Endothelial cell of umbilical vein (primary cell): ENCODE results near the gene WSB2. TPM values are rescaled to one million over a fixed set of nuclear protein-coding genes. Genes with fewer than 3 reads are reported as not detected.

ENCODE experiments used
- BruUV-seq: library from RNA; stranded (reverse); fragments of 400-500 nt; replicated peaks from 2 replicates; lab custom pipeline; 2021; lab: Mats Ljungman, UMichigan
- CTCF ChIA-PET: fragments of 300-600, 350-600 bp; sonication (Branson Sonifier 250); formaldehyde crosslinking; loops from one replicate; lab custom pipeline; 2021; ENCODE audit warnings: antibody characterized with exemption, inconsistent platforms; lab: Charles Lee
- POLR2A ChIA-PET: fragments of 300-600, 350-600 bp; sonication (Branson Sonifier 250); formaldehyde crosslinking; loops from one replicate; lab custom pipeline; 2021; ENCODE audit warnings: antibody characterized with exemption, inconsistent platforms; lab: Charles Lee
- DNase-seq: peaks from one replicate; pipeline ENCODE4 v3.0.0-alpha.2; 2011; ENCODE audit warnings: low read depth, low spot score
- FAIRE-seq: peaks from 2 replicates; lab custom pipeline; 2011; peaks lifted over from hg19 to GRCh38; lab: Jason Lieb, UNC
- H2AFZ ChIP-seq: 2 replicates; pipeline ENCODE4 v1.6.0; 2012; ENCODE audit warnings: low read depth, low read length, control low read depth, inconsistent platforms
- H3K27ac ChIP-seq: 2 replicates; pipeline ENCODE4 v1.5.1; 2011; ENCODE audit warnings: low read depth, mild to moderate bottlenecking, control low read depth, low read length, moderate library complexity; ENCODE audit not compliant: insufficient read depth
- H3K27me3 ChIP-seq, 2 experiments: 2 replicates each; pipeline versions ENCODE4 v1.6.0 to v1.6.1; 2011; ENCODE audit warnings: low read length in 2 of 2, mixed read lengths in 1 of 2; ENCODE audit not compliant: control insufficient read depth in 2 of 2, insufficient read depth in 2 of 2
- H3K36me3 ChIP-seq, 2 experiments: 2 replicates in 1 of 2; 3 replicates in 1 of 2; pipeline ENCODE4 v1.5.1; 2011; ENCODE audit warnings: low read length in 2 of 2, mild to moderate bottlenecking in 1 of 2, moderate library complexity in 1 of 2; ENCODE audit not compliant: control insufficient read depth in 2 of 2, insufficient read depth in 2 of 2; ENCODE audit errors: extremely low read depth in 1 of 2
- H3K4me1 ChIP-seq: 3 replicates; pipeline ENCODE4 v1.5.1; 2011; ENCODE audit warnings: mild to moderate bottlenecking, low read length; ENCODE audit not compliant: control insufficient read depth, insufficient read depth; ENCODE audit errors: extremely low read depth
- H3K4me2 ChIP-seq: 2 replicates; pipeline ENCODE4 v1.6.1; 2011; ENCODE audit warnings: low read length, control low read depth, mixed read lengths; ENCODE audit not compliant: insufficient read depth
- H3K4me3 ChIP-seq, 3 experiments: fragments of 200-600 bp in 1 of 3; sonication (generic), shearing (Covaris generic) in 1 of 3; replicated peaks in 1 of 3; 2 replicates each; pipeline ENCODE4 v1.5.1; 2011 to 2016; ENCODE audit warnings: control low read depth in 3 of 3, low read length in 3 of 3, mild to moderate bottlenecking in 2 of 3, inconsistent platforms in 1 of 3, low read depth in 1 of 3, moderate library complexity in 1 of 3; ENCODE audit not compliant: insufficient read depth in 1 of 3
- H3K79me2 ChIP-seq: 2 replicates; pipeline ENCODE4 v1.6.0; 2012; ENCODE audit warnings: low read length, inconsistent platforms; ENCODE audit not compliant: control insufficient read depth, insufficient read depth
- H3K9ac ChIP-seq: replicated peaks from 2 replicates; pipeline ENCODE3; 2011; ENCODE audit warnings: low read length, control low read depth; ENCODE audit not compliant: insufficient read depth; ENCODE audit errors: extremely low read depth
- H3K9me1 ChIP-seq: replicated peaks from 3 replicates; pipeline ENCODE4 v1.6.0; 2011; ENCODE audit warnings: mild to moderate bottlenecking, low read length; ENCODE audit not compliant: control insufficient read depth, insufficient read depth; ENCODE audit errors: extremely low read depth
- H3K9me3 ChIP-seq: replicated peaks from 2 replicates; pipeline ENCODE4 v1.5.1; 2012; ENCODE audit warnings: low read length, inconsistent platforms; ENCODE audit not compliant: control insufficient read depth, insufficient read depth
- H4K20me1 ChIP-seq: replicated peaks from 2 replicates; pipeline ENCODE3; 2011; ENCODE audit warnings: mild to moderate bottlenecking, low read length; ENCODE audit not compliant: control insufficient read depth, insufficient read depth; ENCODE audit errors: extremely low read depth
- CTCF ChIP-seq, 2 donors: IDR thresholded peaks; 1 replicate in 1 of 2; 2 replicates in 1 of 2; pipeline ENCODE4 v1.5.1; 2011; ENCODE audit warnings: low read length in 2 of 2, mild to moderate bottlenecking in 2 of 2, moderate library complexity in 2 of 2, control low read depth in 1 of 2, inconsistent platforms in 1 of 2, low read depth in 1 of 2; ENCODE audit not compliant: insufficient read depth in 1 of 2; ENCODE audit errors: extremely low read depth in 1 of 2
- EZH2 ChIP-seq: IDR thresholded peaks from 2 replicates; pipeline ENCODE4 v1.6.1; 2012; ENCODE audit warnings: borderline replicate concordance, low read depth, mild to moderate bottlenecking, moderate library complexity, low read length, inconsistent platforms; ENCODE audit not compliant: severe bottlenecking
- FOS ChIP-seq: IDR thresholded peaks from 2 replicates; pipeline ENCODE4 v1.6.1; 2011; ENCODE audit warnings: mild to moderate bottlenecking, low read length, moderate library complexity, borderline replicate concordance; ENCODE audit not compliant: insufficient read depth
- GATA2 ChIP-seq: IDR thresholded peaks from 2 replicates; pipeline ENCODE4 v1.7.0; 2011; ENCODE audit warnings: low read depth, mild to moderate bottlenecking, moderate library complexity, mixed read lengths, low read length; ENCODE audit not compliant: insufficient read length, insufficient read depth
- JUN ChIP-seq: IDR thresholded peaks from 2 replicates; pipeline ENCODE4 v1.6.1; 2011; ENCODE audit warnings: borderline replicate concordance, low read depth; ENCODE audit not compliant: insufficient read length, insufficient read depth
- MAX ChIP-seq: IDR thresholded peaks from 2 replicates; pipeline ENCODE4 v1.6.1; 2011; ENCODE audit not compliant: insufficient read depth, insufficient read length
- MYC ChIP-seq: IDR thresholded peaks from one replicate; pipeline ENCODE4 v1.6.1; 2011; ENCODE audit warnings: mild to moderate bottlenecking, low read depth, low read length
- POLR2A ChIP-seq: IDR thresholded peaks from 2 replicates; pipeline ENCODE4 v1.6.1; 2012; ENCODE audit warnings: low read depth, mild to moderate bottlenecking, control low read depth, low read length
- POLR2AphosphoS5 ChIP-seq: IDR thresholded peaks from 2 replicates; pipeline ENCODE4 v1.6.1; 2012; ENCODE audit warnings: low read depth, mild to moderate bottlenecking, control low read depth, low read length, moderate library complexity; ENCODE audit not compliant: insufficient read depth
- dilution Hi-C: fragments of 300-500 bp; cut with MboI; formaldehyde crosslinking; loops from one replicate; pipeline ENCODE4 v1.15.0; 2019; ENCODE audit warnings: low sequenced_read_pairs; ENCODE audit not compliant: extremely low pct_ligation_motif_present
- intact Hi-C: fragments of 100-400 bp; cut with micrococcal nuclease; formaldehyde crosslinking; loops from one replicate; pipeline ENCODE4 v1.10.0; 2022
- polyA plus RNA-seq, 4 experiments: library from polyadenylated mRNA; depleted of rRNA in 3 of 4; stranded (reverse) in 3 of 4; unstranded in 1 of 4; fragments of >200 nt; gene quantifications; 2 replicates each; pipeline versions ENCODE4 v1.2.1 to v1.2.3, GENCODE V29; 2011 to 2012; ENCODE audit warnings: missing spikeins in 1 of 4
- total RNA-seq: library from RNA; stranded (reverse); gene quantifications from 2 replicates; pipeline ENCODE4 v1.2.3, GENCODE V29; 2021

WSB2 gene
- total and polyA plus RNA-seq, 2 donors (not counting 3 experiments of a cell fraction or from before 2014, with no cell fraction given), result 73.6 to 107 TPM

- Histone ChIP-seq H3K9me3 (no peaks in the 10 kb centered on the region), H3K4me3 (no peak overlapping the region), H3K27me3 (no peaks in the 10 kb centered on the region), H3K36me3 (peaks cover 14 to 17% of the 10 kb centered on the region in 2 experiments), H3K79me2 (no peaks in the 10 kb centered on the region), H4K20me1 (no peaks in the 10 kb centered on the region), H3K9ac (no peak overlapping the region), H3K9me1 (no peaks in the 10 kb centered on the region), H3K27ac (no peak overlapping the region), H3K4me1 (no peaks in the 10 kb centered on the region), H3K4me2 (no peak overlapping the region), H2AFZ (no peak overlapping the region)
- TF ChIP-seq GATA2, result no peak
- no peak for TF ChIP-seq POLR2A
- TF ChIP-seq POLR2AphosphoS5, result no peak
- no peak for TF ChIP-seq FOS
- no peak for TF ChIP-seq CTCF (IDR thresholded peaks at IDR 0.05; ENCODE audit: extremely low read depth in 1 of 2, insufficient read depth in 1 of 2, low read depth in 1 of 2, low read length in 2 of 2)
- TF ChIP-seq JUN, result no peak
- no peak for TF ChIP-seq MAX
- TF ChIP-seq MYC, result no peak
- no peak for TF ChIP-seq EZH2
- CTCF ChIA-PET, result no interaction called here
- FAIRE-seq, result no peak
- DNase-seq, result no peak
- dilution Hi-C loops, result no loop called here
- intact Hi-C loops, result no loop called here
- BruUV-seq, result no TSS peak
- POLR2A ChIA-PET, result no interaction called here
Observed at GRCh38 chr12:118025168-118025567, 35.8 kb downstream of the WSB2 start.
